HG03097 (cell line): Measurements from ENCODE around the gene NEMP1.

Experiments
- ATAC-seq: cut with Tn5 transposase; IDR thresholded peaks from one replicate; pipeline ENCODE4 v1.9.1; 2021; ENCODE audit not compliant: unreplicated experiment, low FRiP score

Gene NEMP1

GRCh38 chr12:57109207-57110103, 30.9 kb upstream of the NEMP1 start:
- no peak for ATAC-seq

- no peak for ATAC-seq
These were observed 29.0 kb upstream of the NEMP1 start for GRCh38 chr12:57107456-57108155.

GRCh38 chr12:57106021-57106708, 27.6 kb upstream of the NEMP1 start:
- no peak for ATAC-seq

GRCh38 chr12:57105011-57105753, 26.6 kb upstream of the NEMP1 start:
- ATAC-seq: no peak

- ATAC-seq: no peak
These were observed 25.8 kb upstream of the NEMP1 start for GRCh38 chr12:57104292-57104910.

- ATAC-seq: no peak
These were observed 25.3 kb upstream of the NEMP1 start for GRCh38 chr12:57103856-57104255.

- no peak for ATAC-seq
These were observed 23.5 kb upstream of the NEMP1 start for GRCh38 chr12:57101892-57102695.

GRCh38 chr12:57099766-57100165, 21.2 kb upstream of the NEMP1 start:
- ATAC-seq: no peak

GRCh38 chr12:57099047-57099714, 20.6 kb upstream of the NEMP1 start:
- no peak for ATAC-seq

- no peak for ATAC-seq
These were observed 20.0 kb upstream of the NEMP1 start for GRCh38 chr12:57098546-57098945.

GRCh38 chr12:57097554-57097835, 18.9 kb upstream of the NEMP1 start:
- ATAC-seq: no peak

GRCh38 chr12:57096748-57097553, 18.4 kb upstream of the NEMP1 start:
- ATAC-seq: no peak

GRCh38 chr12:57096099-57096572, 17.5 kb upstream of the NEMP1 start:
- no peak for ATAC-seq

GRCh38 chr12:57095440-57095839, 16.8 kb upstream of the NEMP1 start:
- ATAC-seq: no peak

GRCh38 chr12:57094208-57095160, 15.9 kb upstream of the NEMP1 start:
- no peak for ATAC-seq

GRCh38 chr12:57093415-57094207, 15.0 kb upstream of the NEMP1 start:
- no peak for ATAC-seq
